Measurements from ENCODE around the gene SMOC1.
A peak's percentile ranks its signal among the peaks of the same experiment; 100 is the strongest.

Gene SMOC1

DNA sequence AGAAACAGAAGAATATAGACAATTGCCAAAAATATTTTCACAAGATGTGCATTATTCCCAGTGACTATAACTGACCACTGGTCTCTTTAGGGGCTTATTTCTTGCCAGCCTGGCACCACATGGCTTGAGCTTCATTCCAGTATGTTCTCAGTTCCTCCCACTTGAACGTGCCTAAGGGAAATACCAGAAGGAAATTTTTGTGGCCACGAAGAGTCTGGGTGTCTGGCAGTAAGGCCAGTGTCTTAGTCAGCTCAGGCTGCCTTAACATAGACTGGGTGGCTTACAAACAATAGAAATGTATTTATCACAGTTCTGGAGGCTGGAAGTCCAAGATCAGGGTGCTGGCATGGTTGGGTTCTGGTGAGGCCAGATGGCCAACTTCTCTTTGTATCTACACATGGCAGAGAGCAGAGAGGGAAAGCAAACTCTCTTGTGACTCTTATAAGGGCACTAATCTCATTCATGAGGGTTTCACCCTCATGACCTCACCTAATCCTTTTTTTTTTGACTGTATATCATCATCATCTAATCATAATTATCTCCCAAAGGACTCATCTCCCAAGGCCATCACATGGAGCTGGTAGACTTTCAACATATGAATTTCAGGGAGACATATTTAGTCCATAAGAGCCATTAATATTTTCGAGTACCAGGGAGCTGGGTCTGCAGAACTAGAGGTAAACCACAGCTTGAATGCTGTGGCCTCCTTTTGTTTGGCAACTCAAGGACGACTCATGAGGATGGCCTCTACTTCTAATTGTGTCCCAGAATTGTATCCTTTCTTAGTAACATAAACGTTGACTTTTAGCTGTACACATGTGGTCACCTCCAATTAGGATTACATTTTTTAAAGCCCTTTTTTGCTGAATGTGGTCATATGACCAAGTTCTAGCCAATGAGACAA, 5.1 kb upstream of the SMOC1 start:
- Histone ChIP-seq H3K79me2 (ENCODE audit: insufficient read depth, low read depth) (no peaks in the 10 kb centered on the region), H3K4me1 (ENCODE audit: low read depth, poor library complexity, severe bottlenecking) (no peaks in the 10 kb centered on the region), H3K36me3 (ENCODE audit: insufficient read depth) (no peaks in the 10 kb centered on the region), H3K9ac (no peak overlapping the region), H3K27ac (no peak overlapping the region), H3K27me3 (ENCODE audit: insufficient read depth, low read depth) (no peaks in the 10 kb centered on the region), H3K4me2 (no peak overlapping the region), H4K20me1 (ENCODE audit: insufficient read depth) (no peaks in the 10 kb centered on the region), H2AFZ (ENCODE audit: low read depth) (no peak overlapping the region), H3K4me3 (IDR thresholded peaks at IDR 0.05; ENCODE audit: insufficient read depth, low read depth, low read length) (no peak overlapping the region)
- TF ChIP-seq, protein P1, sequence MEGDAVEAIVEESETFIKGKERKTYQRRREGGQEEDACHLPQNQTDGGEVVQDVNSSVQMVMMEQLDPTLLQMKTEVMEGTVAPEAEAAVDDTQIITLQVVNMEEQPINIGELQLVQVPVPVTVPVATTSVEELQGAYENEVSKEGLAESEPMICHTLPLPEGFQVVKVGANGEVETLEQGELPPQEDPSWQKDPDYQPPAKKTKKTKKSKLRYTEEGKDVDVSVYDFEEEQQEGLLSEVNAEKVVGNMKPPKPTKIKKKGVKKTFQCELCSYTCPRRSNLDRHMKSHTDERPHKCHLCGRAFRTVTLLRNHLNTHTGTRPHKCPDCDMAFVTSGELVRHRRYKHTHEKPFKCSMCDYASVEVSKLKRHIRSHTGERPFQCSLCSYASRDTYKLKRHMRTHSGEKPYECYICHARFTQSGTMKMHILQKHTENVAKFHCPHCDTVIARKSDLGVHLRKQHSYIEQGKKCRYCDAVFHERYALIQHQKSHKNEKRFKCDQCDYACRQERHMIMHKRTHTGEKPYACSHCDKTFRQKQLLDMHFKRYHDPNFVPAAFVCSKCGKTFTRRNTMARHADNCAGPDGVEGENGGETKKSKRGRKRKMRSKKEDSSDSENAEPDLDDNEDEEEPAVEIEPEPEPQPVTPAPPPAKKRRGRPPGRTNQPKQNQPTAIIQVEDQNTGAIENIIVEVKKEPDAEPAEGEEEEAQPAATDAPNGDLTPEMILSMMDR (conservative IDR thresholded peaks at IDR 0.05; ENCODE audit: low read depth, low read length) = no peak

DNA sequence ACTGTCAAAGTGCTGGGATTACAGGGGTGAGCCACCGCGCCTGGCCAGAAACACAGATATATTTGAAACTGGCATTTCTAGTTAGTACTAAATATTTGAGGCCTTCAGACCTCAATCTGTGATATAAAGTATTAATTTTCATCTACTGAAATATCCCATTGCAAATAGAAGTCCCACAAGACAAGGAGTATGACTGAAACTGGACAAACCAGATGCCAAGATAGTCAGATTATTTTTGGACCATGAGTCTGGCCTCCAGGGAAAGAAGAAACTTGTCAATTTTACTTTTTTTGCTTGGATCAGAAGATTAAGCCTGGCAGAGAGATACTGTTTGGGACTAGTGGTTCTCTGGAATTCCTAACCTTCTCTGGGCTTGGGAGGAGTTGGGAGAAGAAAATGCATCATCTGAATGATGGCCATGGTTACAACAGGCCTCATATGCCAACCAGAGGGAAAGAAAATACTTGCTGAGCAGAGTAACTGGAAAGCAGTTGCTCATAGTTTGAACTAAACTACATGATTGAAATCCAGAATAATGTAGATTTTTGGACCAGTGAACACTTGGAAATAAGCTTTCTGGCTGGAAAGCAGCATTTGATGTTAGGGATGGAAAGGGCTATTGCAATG, 2.9 kb upstream of the SMOC1 start:
- no peak overlapping the region for H3K27ac ChIP-seq
- H3K4me3 ChIP-seq (IDR thresholded peaks at IDR 0.05; ENCODE audit: insufficient read depth, low read depth, low read length) = no peak overlapping the region
- H3K4me1 ChIP-seq (ENCODE audit: low read depth, poor library complexity, severe bottlenecking) = no peaks in the 10 kb centered on the region
- no peak overlapping the region for H3K9ac ChIP-seq
- TF ChIP-seq, protein P1 (conservative IDR thresholded peaks at IDR 0.05; ENCODE audit: low read depth, low read length) = no peak
- no peak overlapping the region for H2AFZ ChIP-seq (ENCODE audit: low read depth)
- H3K36me3 ChIP-seq (ENCODE audit: insufficient read depth) = no peaks in the 10 kb centered on the region
- no peak overlapping the region for H3K4me2 ChIP-seq
- H3K79me2 ChIP-seq (ENCODE audit: insufficient read depth, low read depth) = no peaks in the 10 kb centered on the region
- no peaks in the 10 kb centered on the region for H4K20me1 ChIP-seq (ENCODE audit: insufficient read depth)
- H3K27me3 ChIP-seq (ENCODE audit: insufficient read depth, low read depth) = no peaks in the 10 kb centered on the region

DNA sequence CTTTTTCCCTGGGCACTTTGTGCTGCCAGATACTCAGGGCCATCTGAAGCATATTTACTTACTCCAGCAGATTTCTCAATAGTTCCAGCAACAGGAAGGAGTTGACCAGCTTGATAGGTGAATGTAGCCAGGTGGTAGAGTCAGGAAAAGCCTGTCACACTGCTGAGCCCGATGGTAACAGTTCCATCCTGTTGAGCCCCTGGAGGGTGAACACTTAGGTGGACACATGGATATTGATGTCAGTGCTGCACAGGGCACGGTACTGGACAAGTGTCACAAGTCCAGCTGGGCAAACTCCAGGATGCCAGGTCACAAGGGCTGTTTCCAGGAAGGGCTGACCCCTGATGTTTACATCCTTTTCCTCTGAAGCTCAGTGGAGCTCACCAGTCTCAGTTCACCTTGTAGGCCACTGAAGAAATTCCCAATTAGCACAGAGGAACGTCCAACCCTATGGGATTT, 2.3 kb upstream of the SMOC1 start:
- Histone ChIP-seq H3K36me3 (ENCODE audit: insufficient read depth) (no peaks in the 10 kb centered on the region), H3K4me3 (IDR thresholded peaks at IDR 0.05; ENCODE audit: insufficient read depth, low read depth, low read length) (no peak overlapping the region), H3K4me1 (ENCODE audit: low read depth, poor library complexity, severe bottlenecking) (no peaks in the 10 kb centered on the region), H4K20me1 (ENCODE audit: insufficient read depth) (no peaks in the 10 kb centered on the region), H3K27ac (no peak overlapping the region), H3K27me3 (ENCODE audit: insufficient read depth, low read depth) (no peaks in the 10 kb centered on the region), H3K4me2 (no peak overlapping the region), H3K79me2 (ENCODE audit: insufficient read depth, low read depth) (no peaks in the 10 kb centered on the region), H3K9ac (no peak overlapping the region), H2AFZ (ENCODE audit: low read depth) (no peak overlapping the region)
- TF ChIP-seq, protein P1 (conservative IDR thresholded peaks at IDR 0.05; ENCODE audit: low read depth, low read length) = no peak

DNA sequence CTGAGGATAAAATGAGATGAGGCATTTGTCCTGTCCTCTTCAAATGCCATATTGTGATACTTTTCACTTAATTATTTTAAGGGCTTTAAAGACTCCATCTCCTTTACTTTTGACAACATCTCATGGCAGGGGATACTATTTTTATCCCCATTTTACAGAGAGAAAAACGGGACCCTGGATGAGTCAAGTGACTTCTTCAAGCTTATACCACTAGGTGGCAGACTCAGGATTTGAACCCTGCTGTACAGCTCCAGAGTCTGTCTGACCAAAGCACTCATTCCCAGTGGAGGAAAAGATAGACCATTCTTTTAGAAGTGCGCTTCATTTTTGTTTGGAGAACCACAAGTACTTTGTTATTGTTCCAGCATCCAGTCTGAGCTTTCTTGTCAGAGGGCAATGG, 1.7 kb upstream of the SMOC1 start:
- Histone ChIP-seq H3K79me2 (ENCODE audit: insufficient read depth, low read depth) (no peaks in the 10 kb centered on the region), H4K20me1 (ENCODE audit: insufficient read depth) (no peaks in the 10 kb centered on the region), H3K4me2 (no peak overlapping the region), H2AFZ (ENCODE audit: low read depth) (no peak overlapping the region), H3K36me3 (ENCODE audit: insufficient read depth) (no peaks in the 10 kb centered on the region), H3K4me3 (IDR thresholded peaks at IDR 0.05; ENCODE audit: insufficient read depth, low read depth, low read length) (no peak overlapping the region), H3K27ac (no peak overlapping the region), H3K9ac (no peak overlapping the region), H3K4me1 (ENCODE audit: low read depth, poor library complexity, severe bottlenecking) (no peaks in the 10 kb centered on the region), H3K27me3 (ENCODE audit: insufficient read depth, low read depth) (no peaks in the 10 kb centered on the region)
- TF ChIP-seq, protein P1 (conservative IDR thresholded peaks at IDR 0.05; ENCODE audit: low read depth, low read length) = 0 out of 2 replicates have a peak, but pooled peaks have one; percentile 20
